SU-DHL-6 (cell line): Measurements from ENCODE around the gene KRT38.

Experiments used
- CTCF ChIP-seq: fragments of 200-600 bp; sonication (generic); IDR thresholded peaks from one replicate; pipeline ENCODE4 v1.5.1; 2017; ENCODE audit warnings: antibody characterized with exemption, mild to moderate bottlenecking, low read length, moderate library complexity; ENCODE audit not compliant: insufficient read depth, poor library complexity, severe bottlenecking
- EZH2phosphoT487 ChIP-seq: fragments of 200-600 bp; sonication (generic), shearing (Covaris generic); conservative IDR thresholded peaks from 2 replicates; pipeline ENCODE4 v1.6.1; 2018; ENCODE audit warnings: mild to moderate bottlenecking, antibody characterized with exemption, low read length, moderate library complexity, mixed read lengths

- TF ChIP-seq CTCF (no peak), EZH2phosphoT487 (no peak)
Observed at GRCh38 chr17:41478237-41478636, 37.5 kb upstream of the KRT38 start.
